K562 treated with DMSO at 1 percent for 24 hours (cell line): Measurements from ENCODE around the gene HMCES. TPM values are rescaled to one million over a fixed set of nuclear protein-coding genes. Genes with fewer than 3 reads are reported as not detected.

Experiments used
- total RNA-seq: library from RNA; unstranded; fragments of 300-600 nt; gene quantifications from 2 replicates; pipeline ENCODE4 v1.2.3, GENCODE V29; 2022; ENCODE audit warnings: low read depth; ENCODE audit not compliant: insufficient read depth

Gene HMCES
- 40.5 and 45.0 TPM in 2 replicates for total RNA-seq

GRCh38 chr3:129278439-129278965, at the start of gene HMCES:
Gene HMCES, plus strand, starts transcription at chr3:129278870. Its CDS starts 863 bp downstream, at chr3:129279733.

GRCh38 chr3:129249284-129250065, 29.2 kb upstream of the HMCES start, which contains the start of gene COPG1:
Gene COPG1, plus strand, starts transcription at chr3:129249606. Its CDS starts 104 bp downstream, at chr3:129249710.

Other genes with a start within 250 kb of the HMCES start
- not detected in 2 replicates for gene GP9, start 218.1 kb upstream of the HMCES start, total RNA-seq
- 17.8 and 19.5 TPM in 2 replicates for gene RAB43, start 157.1 kb upstream of the HMCES start, total RNA-seq
- 17.6 and 29.3 TPM in 2 replicates for gene ISY1, start 117.8 kb upstream of the HMCES start, total RNA-seq
- 237 and 251 TPM in 2 replicates for gene CNBP, start 95.0 kb upstream of the HMCES start, total RNA-seq
- 120 and 121 TPM in 2 replicates for gene COPG1, start 29.3 kb upstream of the HMCES start, total RNA-seq
- 0.64 and 0.70 TPM in 2 replicates for gene EFCAB12, start 149.8 kb downstream of the HMCES start, total RNA-seq
- 26.0 and 27.2 TPM in 2 replicates for gene MBD4, start 161.1 kb downstream of the HMCES start, total RNA-seq
- gene IFT122, start 161.4 kb downstream of the HMCES start, total RNA-seq: 18.5 and 18.7 TPM in 2 replicates
- gene RHO, start 249.8 kb downstream of the HMCES start, total RNA-seq: not detected in 2 replicates